ENCODE results near the gene CLMP.
"Not testable (repeated sequence)": the region's sequence is repeated elsewhere in the genome, so short reads cannot be mapped to it uniquely, and the experiment has no call there.

CLMP gene

GRCh38 chr11:123137431-123138224 is 57.4 kb downstream of the CLMP start:
- Histone ChIP-seq H3K14ac (ENCODE audit: low read length) (no peak overlapping the region), H4K91ac (ENCODE audit: low read depth, low read length, poor library complexity) (no peak overlapping the region), H3K27ac (replicated peaks; ENCODE audit: low read length) (no peak overlapping the region), H3K4me1 (ENCODE audit: control insufficient read depth in 2 of 2, insufficient read depth in 1 of 2, low read depth in 1 of 2, low read length in 2 of 2) (no peaks in the 10 kb centered on the region), H3K18ac (ENCODE audit: low read length) (peak overlapping the region; percentile 82), H3K79me1 (ENCODE audit: low read depth, low read length) (no peaks in the 10 kb centered on the region), H2BK15ac (ENCODE audit: low read length) (no peak overlapping the region), H2AK5ac (ENCODE audit: low read depth, low read length) (no peak overlapping the region), H3K36me3 (replicated peaks in 1 of 2; ENCODE audit: control insufficient read depth in 2 of 2, insufficient read depth in 2 of 2, low read length in 2 of 2) (no peaks in the 10 kb centered on the region), H3K23ac (ENCODE audit: low read depth, low read length, poor library complexity) (no peak overlapping the region), H3K9me3 (replicated peaks in 1 of 2; ENCODE audit: control insufficient read depth in 2 of 2, insufficient read depth in 1 of 2, low read depth in 1 of 2, low read length in 2 of 2) (no peaks in the 10 kb centered on the region), H3K9ac (ENCODE audit: low read depth, low read length, poor library complexity) (no peak overlapping the region), H2BK120ac (ENCODE audit: low read depth, low read length) (no peak overlapping the region), H3K4me2 (ENCODE audit: insufficient read depth, low read length, poor library complexity, severe bottlenecking) (no peak overlapping the region), H2BK5ac (ENCODE audit: low read length) (no peak overlapping the region), H3K4me3 (ENCODE audit: low read length in 2 of 2) (no peak overlapping the region), H3K4ac (ENCODE audit: low read length) (no peak overlapping the region), H2AFZ (ENCODE audit: low read length) (peak overlapping the region; percentile 92), H4K8ac (ENCODE audit: low read depth, low read length) (no peak overlapping the region), H3K27me3 (ENCODE audit: control insufficient read depth in 3 of 3, insufficient read depth in 3 of 3, low read depth in 1 of 3, low read length in 3 of 3) (no peaks in the 10 kb centered on the region), H2BK12ac (ENCODE audit: low read length) (no peak overlapping the region)
- no CpG with 5 or more reads among the region's 24 CpGs for WGBS, 2 donors (ENCODE audit: extremely low coverage in 2 of 2, insufficient read length in 2 of 2, insufficient replicate concordance in 1 of 2)
- peak; percentile 20 for DNase-seq (ENCODE audit: low spot score)

- no peak overlapping the region for H4K91ac ChIP-seq (ENCODE audit: low read depth, low read length, poor library complexity)
- no peak overlapping the region for H2BK15ac ChIP-seq (ENCODE audit: low read length)
- H3K79me1 ChIP-seq (ENCODE audit: low read depth, low read length) = no peaks in the 10 kb centered on the region
- H3K23ac ChIP-seq (ENCODE audit: low read depth, low read length, poor library complexity) = no peak overlapping the region
- H3K9ac ChIP-seq (ENCODE audit: low read depth, low read length, poor library complexity) = no peak overlapping the region
- H3K4me3 ChIP-seq (ENCODE audit: low read length in 2 of 2) = no peak overlapping the region
- no CpG with 5 or more reads among the region's 18 CpGs for WGBS, 2 donors (ENCODE audit: extremely low coverage in 2 of 2, insufficient read length in 2 of 2, insufficient replicate concordance in 1 of 2)
- H3K4ac ChIP-seq (ENCODE audit: low read length) = no peak overlapping the region
- H3K18ac ChIP-seq (ENCODE audit: low read length) = no peak overlapping the region
- H3K4me1 ChIP-seq (ENCODE audit: control insufficient read depth in 2 of 2, insufficient read depth in 1 of 2, low read depth in 1 of 2, low read length in 2 of 2) = no peaks in the 10 kb centered on the region
- no peak overlapping the region for H3K14ac ChIP-seq (ENCODE audit: low read length)
- H3K27ac ChIP-seq (replicated peaks; ENCODE audit: low read length) = no peak overlapping the region
- DNase-seq (ENCODE audit: low spot score) = no peak
- H4K8ac ChIP-seq (ENCODE audit: low read depth, low read length) = no peak overlapping the region
- H2BK12ac ChIP-seq (ENCODE audit: low read length) = no peak overlapping the region
- no peak overlapping the region for H2BK5ac ChIP-seq (ENCODE audit: low read length)
- no peaks in the 10 kb centered on the region for H3K27me3 ChIP-seq (ENCODE audit: control insufficient read depth in 3 of 3, insufficient read depth in 3 of 3, low read depth in 1 of 3, low read length in 3 of 3)
- H3K9me3 ChIP-seq (replicated peaks in 1 of 2; ENCODE audit: control insufficient read depth in 2 of 2, insufficient read depth in 1 of 2, low read depth in 1 of 2, low read length in 2 of 2) = no peaks in the 10 kb centered on the region
- H3K4me2 ChIP-seq (ENCODE audit: insufficient read depth, low read length, poor library complexity, severe bottlenecking) = no peak overlapping the region
- H2BK120ac ChIP-seq (ENCODE audit: low read depth, low read length) = no peak overlapping the region
- no peak overlapping the region for H2AFZ ChIP-seq (ENCODE audit: low read length)
- no peak overlapping the region for H2AK5ac ChIP-seq (ENCODE audit: low read depth, low read length)
- H3K36me3 ChIP-seq (replicated peaks in 1 of 2; ENCODE audit: control insufficient read depth in 2 of 2, insufficient read depth in 2 of 2, low read length in 2 of 2) = no peaks in the 10 kb centered on the region
Measured at GRCh38 chr11:123135863-123136446, 59.1 kb downstream of the CLMP start.

- Histone ChIP-seq H3K36me3 (replicated peaks in 1 of 2; ENCODE audit: control insufficient read depth in 2 of 2, insufficient read depth in 2 of 2, low read length in 2 of 2) (no peaks in the 10 kb centered on the region), H2BK12ac (ENCODE audit: low read length) (no peak overlapping the region), H3K9ac (ENCODE audit: low read depth, low read length, poor library complexity) (no peak overlapping the region), H3K27me3 (ENCODE audit: control insufficient read depth in 3 of 3, insufficient read depth in 3 of 3, low read depth in 1 of 3, low read length in 3 of 3) (no peaks in the 10 kb centered on the region), H2BK120ac (ENCODE audit: low read depth, low read length) (no peak overlapping the region), H3K4me3 (ENCODE audit: low read length in 2 of 2) (no peak overlapping the region), H3K79me1 (ENCODE audit: low read depth, low read length) (no peaks in the 10 kb centered on the region), H2BK15ac (ENCODE audit: low read length) (no peak overlapping the region), H3K4me1 (ENCODE audit: control insufficient read depth in 2 of 2, insufficient read depth in 1 of 2, low read depth in 1 of 2, low read length in 2 of 2) (no peaks in the 10 kb centered on the region), H3K18ac (ENCODE audit: low read length) (no peak overlapping the region), H3K4ac (ENCODE audit: low read length) (no peak overlapping the region), H2BK5ac (ENCODE audit: low read length) (no peak overlapping the region), H4K8ac (ENCODE audit: low read depth, low read length) (no peak overlapping the region), H3K23ac (ENCODE audit: low read depth, low read length, poor library complexity) (no peak overlapping the region), H3K4me2 (ENCODE audit: insufficient read depth, low read length, poor library complexity, severe bottlenecking) (no peak overlapping the region), H3K27ac (replicated peaks; ENCODE audit: low read length) (no peak overlapping the region), H2AFZ (ENCODE audit: low read length) (no peak overlapping the region), H4K91ac (ENCODE audit: low read depth, low read length, poor library complexity) (no peak overlapping the region), H3K9me3 (replicated peaks in 1 of 2; ENCODE audit: control insufficient read depth in 2 of 2, insufficient read depth in 1 of 2, low read depth in 1 of 2, low read length in 2 of 2) (no peaks in the 10 kb centered on the region), H2AK5ac (ENCODE audit: low read depth, low read length) (no peak overlapping the region), H3K14ac (ENCODE audit: low read length) (no peak overlapping the region)
- no peak for DNase-seq (ENCODE audit: low spot score)
- WGBS, 2 donors (ENCODE audit: extremely low coverage in 2 of 2, insufficient read length in 2 of 2, insufficient replicate concordance in 1 of 2) = no CpG with 5 or more reads among the region's 6 CpGs
Measured at GRCh38 chr11:123132881-123133280, 62.2 kb downstream of the CLMP start.

- H3K27ac ChIP-seq (replicated peaks; ENCODE audit: low read length); H2BK120ac ChIP-seq (ENCODE audit: low read depth, low read length); H3K4me2 ChIP-seq (ENCODE audit: insufficient read depth, low read length, poor library complexity, severe bottlenecking); H3K4me3 ChIP-seq (ENCODE audit: low read length in 2 of 2); H3K36me3 ChIP-seq (replicated peaks in 1 of 2; ENCODE audit: control insufficient read depth in 2 of 2, insufficient read depth in 2 of 2, low read length in 2 of 2); H2AK5ac ChIP-seq (ENCODE audit: low read depth, low read length); H3K23ac ChIP-seq (ENCODE audit: low read depth, low read length, poor library complexity); H4K8ac ChIP-seq (ENCODE audit: low read depth, low read length); H2BK5ac ChIP-seq (ENCODE audit: low read length); H3K9ac ChIP-seq (ENCODE audit: low read depth, low read length, poor library complexity); H3K9me3 ChIP-seq (replicated peaks in 1 of 2; ENCODE audit: control insufficient read depth in 2 of 2, insufficient read depth in 1 of 2, low read depth in 1 of 2, low read length in 2 of 2); H3K14ac ChIP-seq (ENCODE audit: low read length); H2BK12ac ChIP-seq (ENCODE audit: low read length); H4K91ac ChIP-seq (ENCODE audit: low read depth, low read length, poor library complexity); H2BK15ac ChIP-seq (ENCODE audit: low read length); H3K79me1 ChIP-seq (ENCODE audit: low read depth, low read length); H3K4me1 ChIP-seq (ENCODE audit: control insufficient read depth in 2 of 2, insufficient read depth in 1 of 2, low read depth in 1 of 2, low read length in 2 of 2); H2AFZ ChIP-seq (ENCODE audit: low read length); DNase-seq (ENCODE audit: low spot score); H3K18ac ChIP-seq (ENCODE audit: low read length); H3K4ac ChIP-seq (ENCODE audit: low read length); H3K27me3 ChIP-seq (ENCODE audit: control insufficient read depth in 3 of 3, insufficient read depth in 3 of 3, low read depth in 1 of 3, low read length in 3 of 3): not testable (repeated sequence)
- WGBS, 2 donors (ENCODE audit: extremely low coverage in 2 of 2, insufficient read length in 2 of 2, insufficient replicate concordance in 1 of 2) = no CpG with 5 or more reads among the region's 8 CpGs
Measured at GRCh38 chr11:123132034-123132766, 62.8 kb downstream of the CLMP start.

Measured in neuronal stem cell (in vitro differentiated cells).